HUES64 (cell line): Measurements from ENCODE around the gene HMX2.
"Not testable (repeated sequence)": the region's sequence is repeated elsewhere in the genome, so short reads cannot be mapped to it uniquely, and the experiment has no call there.

Source experiments
- H3K27ac ChIP-seq: 2 replicates; pipeline ENCODE4 v1.7.0; 2013; ENCODE audit warnings: low read depth, low read length, inconsistent platforms
- H3K27me3 ChIP-seq: 2 replicates; pipeline ENCODE4 v1.6.1; 2013; ENCODE audit warnings: mild to moderate bottlenecking, low read length; ENCODE audit not compliant: insufficient read depth
- H3K36me3 ChIP-seq: 2 replicates; pipeline ENCODE4 v1.6.1; 2013; ENCODE audit warnings: mild to moderate bottlenecking, low read length; ENCODE audit not compliant: insufficient read depth
- H3K4me1 ChIP-seq: 2 replicates; pipeline ENCODE4 v1.6.1; 2013; ENCODE audit warnings: mild to moderate bottlenecking, low read length, moderate library complexity; ENCODE audit not compliant: insufficient read depth
- H3K4me3 ChIP-seq: 2 replicates; pipeline ENCODE4 v1.5.1; 2013; ENCODE audit warnings: mild to moderate bottlenecking, low read length, moderate library complexity
- H3K9ac ChIP-seq: 2 replicates; pipeline ENCODE4 v1.6.1; 2013; ENCODE audit warnings: mild to moderate bottlenecking, low read depth, low read length
- H3K9me3 ChIP-seq: 2 replicates; pipeline ENCODE4 v1.6.1; 2013; ENCODE audit warnings: low read depth, low read length; ENCODE audit not compliant: insufficient read depth
- WGBS: fragments of 150-250, 120-280 bp; methylation state at CpG from one replicate; pipeline ENCODE4 v1.1.7; 2013; ENCODE audit warnings: missing lambda C conversion rate; 5-methylcytosine and 5-hydroxymethylcytosine counted together

HMX2 gene

DNA sequence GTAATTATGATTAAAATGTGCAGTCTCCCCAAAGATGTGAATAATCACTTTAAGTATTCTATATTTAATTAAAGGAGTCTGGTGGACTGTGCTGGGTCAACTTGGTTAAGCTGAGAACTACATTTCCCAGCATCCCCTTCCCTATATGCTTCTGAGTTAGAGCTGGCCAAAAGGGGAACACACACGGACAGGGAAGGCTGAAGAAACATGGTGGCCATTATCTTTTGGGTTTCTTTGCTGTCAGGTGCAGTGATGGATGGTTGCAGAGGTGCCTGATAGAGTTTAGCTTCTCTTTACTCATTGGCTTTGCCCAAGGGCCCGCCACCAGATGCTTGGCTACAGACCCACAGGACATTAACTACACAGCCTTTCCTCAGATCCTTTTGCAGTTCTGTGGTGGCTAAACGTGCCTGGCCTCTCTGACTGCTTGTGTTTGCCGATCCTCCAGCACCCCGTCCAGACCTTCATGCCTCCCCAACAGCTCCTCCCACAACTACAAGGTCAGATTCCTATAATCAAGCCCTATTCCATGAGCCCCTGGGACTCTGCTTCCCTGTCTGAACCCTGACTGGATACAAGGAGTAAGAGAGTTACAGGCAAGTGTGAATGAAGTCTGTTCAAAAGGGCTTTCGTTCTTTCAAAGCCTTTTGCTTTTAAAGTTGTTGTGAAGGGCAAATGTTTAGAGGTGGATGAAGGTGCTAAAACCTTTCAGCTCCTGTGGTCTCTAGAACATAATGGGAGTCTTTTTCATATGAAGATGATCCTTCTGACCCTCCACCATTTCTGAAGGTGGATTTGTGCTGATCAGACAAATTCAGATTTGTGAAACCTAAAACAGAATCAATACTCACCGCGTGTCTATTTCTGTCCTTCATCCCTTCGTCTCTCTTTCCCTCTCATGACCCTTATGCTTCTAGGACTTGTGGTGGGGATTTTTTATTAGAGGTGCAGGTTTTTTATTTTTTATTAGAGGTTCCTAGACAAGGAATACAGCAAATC is 27.8 kb downstream of the HMX2 start:
- Histone ChIP-seq H3K9ac (no peak overlapping the region), H3K27ac (no peak overlapping the region), H3K36me3 (peaks cover 39% of the 10 kb centered on the region), H3K4me3 (no peak overlapping the region), H3K9me3 (no peaks in the 10 kb centered on the region), H3K27me3 (no peaks in the 10 kb centered on the region), H3K4me1 (no peaks in the 10 kb centered on the region)
- 87% methylated on average over 8 of the region's 9 CpGs for WGBS

GRCh38 chr10:123178390-123178789 is 30.5 kb downstream of the HMX2 start:
- H3K9ac ChIP-seq, H3K9me3 ChIP-seq, H3K27ac ChIP-seq, H3K27me3 ChIP-seq, H3K4me3 ChIP-seq, H3K4me1 ChIP-seq: not testable (repeated sequence)
- peaks cover 29% of the 10 kb centered on the region for H3K36me3 ChIP-seq
- WGBS, result 92% methylated on average over 3 of the region's 4 CpGs

DNA sequence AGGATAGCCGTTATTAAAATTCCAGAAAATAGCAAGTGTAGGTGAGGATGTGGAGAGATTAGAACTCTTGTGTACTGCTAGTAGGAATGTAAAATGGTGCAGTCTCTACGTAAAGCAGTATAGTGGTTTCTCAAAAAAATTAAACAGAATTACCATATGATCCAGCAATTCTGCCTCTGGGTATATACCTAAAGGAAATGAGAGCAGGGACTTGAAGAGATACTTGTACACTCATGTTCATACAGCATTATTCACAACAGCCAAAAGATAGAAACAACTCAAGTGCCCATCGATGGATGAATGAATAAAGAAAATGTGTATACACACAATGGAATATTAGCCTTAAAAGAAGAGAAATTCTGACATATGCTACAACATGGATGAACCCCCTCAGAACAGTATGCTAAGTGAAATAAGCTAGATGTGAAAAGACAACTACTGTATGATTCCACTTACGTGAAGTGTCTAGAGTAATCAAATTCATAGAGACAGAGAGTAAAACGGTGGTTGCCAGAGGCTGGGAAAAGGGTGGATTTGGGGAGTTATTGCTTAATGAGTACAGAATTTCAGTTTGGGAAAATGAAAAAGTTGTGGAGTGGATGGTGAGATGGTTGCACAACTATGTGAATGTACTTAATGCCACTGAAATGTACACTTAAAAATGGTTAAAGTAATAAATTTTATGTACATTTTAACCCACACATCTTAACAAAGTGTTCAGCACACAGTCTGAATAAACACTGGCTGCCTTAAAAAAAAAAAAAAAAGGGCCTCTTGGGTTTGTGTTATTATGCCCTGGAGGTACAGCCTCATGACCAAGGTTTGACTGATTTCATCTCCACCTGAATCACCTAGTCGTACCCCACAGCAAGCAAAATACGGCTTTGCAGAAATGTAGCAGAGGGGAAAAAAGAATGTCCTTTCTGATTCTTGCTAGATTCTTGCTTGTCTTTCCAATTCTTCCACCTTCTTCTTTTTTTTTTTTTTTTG is 32.5 kb downstream of the HMX2 start:
- WGBS, result 88% methylated on average over 6 of the region's 7 CpGs
- Histone ChIP-seq H3K9me3 (peaks cover 11% of the 10 kb centered on the region; the same call in 1 of the 2 replicates), H3K36me3 (peaks cover 19% of the 10 kb centered on the region)

DNA sequence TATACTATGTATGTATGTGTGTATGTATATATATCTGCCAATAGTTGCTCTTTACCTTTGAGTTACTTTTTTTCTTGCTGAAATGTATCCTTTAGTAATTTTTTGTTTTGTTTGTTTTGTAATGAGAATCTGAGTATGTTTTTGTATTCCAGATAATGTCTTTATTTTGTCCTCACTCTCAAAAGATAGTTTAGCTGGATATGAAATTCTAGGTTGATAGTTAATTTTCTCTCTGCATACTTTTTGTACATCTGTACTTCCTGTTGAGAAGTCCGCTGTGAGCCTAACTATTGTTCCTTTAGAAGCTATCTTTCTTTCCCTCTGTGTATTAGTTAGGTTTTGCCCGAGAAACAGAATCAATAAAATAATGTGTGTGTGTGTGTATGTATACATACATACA is 35.8 kb downstream of the HMX2 start:
- Histone ChIP-seq H3K9ac (no peak overlapping the region), H3K4me3 (no peak overlapping the region), H3K27me3 (no peaks in the 10 kb centered on the region), H3K9me3 (peaks cover 11% of the 10 kb centered on the region; the same call in 1 of the 2 replicates), H3K36me3 (peaks cover 4% of the 10 kb centered on the region; the same call in 1 of the 2 replicates), H3K27ac (no peak overlapping the region), H3K4me1 (no peaks in the 10 kb centered on the region)
- no CpG with 5 or more reads among the region's 2 CpGs for WGBS

More for the DNA sequence above, 32.5 kb downstream of the HMX2 start:
- no peak overlapping the region for H3K9ac ChIP-seq
- no peak overlapping the region for H3K4me3 ChIP-seq
- H3K4me1 ChIP-seq, result no peaks in the 10 kb centered on the region
- H3K27ac ChIP-seq, result no peak overlapping the region
- H3K27me3 ChIP-seq, result no peaks in the 10 kb centered on the region

- Histone ChIP-seq H3K4me1 (peaks cover 5% of the 10 kb centered on the region; the same call in 1 of the 2 replicates), H3K27ac (no peak overlapping the region), H3K27me3 (no peaks in the 10 kb centered on the region), H3K4me3 (no peak overlapping the region), H3K36me3 (peaks cover 7% of the 10 kb centered on the region; the same call in 1 of the 2 replicates), H3K9ac (no peak overlapping the region), H3K9me3 (peaks cover 11% of the 10 kb centered on the region; the same call in 1 of the 2 replicates)
- 89% methylated on average over 4 of the region's 5 CpGs for WGBS
Observed at GRCh38 chr10:123187781-123188180, 39.8 kb downstream of the HMX2 start.

GRCh38 chr10:123191886-123192285 is 44.0 kb downstream of the HMX2 start:
- Histone ChIP-seq H3K27me3 (no peaks in the 10 kb centered on the region), H3K4me3 (no peak overlapping the region), H3K4me1 (peaks cover 8% of the 10 kb centered on the region; the same call in 1 of the 2 replicates), H3K9ac (no peak overlapping the region), H3K9me3 (no peaks in the 10 kb centered on the region), H3K36me3 (0 out of 2 replicates have a peak, but pooled peaks cover 3% of the 10 kb centered on the region), H3K27ac (no peak overlapping the region)
- WGBS, result 95% methylated on average over 8 of the region's 8 CpGs

DNA sequence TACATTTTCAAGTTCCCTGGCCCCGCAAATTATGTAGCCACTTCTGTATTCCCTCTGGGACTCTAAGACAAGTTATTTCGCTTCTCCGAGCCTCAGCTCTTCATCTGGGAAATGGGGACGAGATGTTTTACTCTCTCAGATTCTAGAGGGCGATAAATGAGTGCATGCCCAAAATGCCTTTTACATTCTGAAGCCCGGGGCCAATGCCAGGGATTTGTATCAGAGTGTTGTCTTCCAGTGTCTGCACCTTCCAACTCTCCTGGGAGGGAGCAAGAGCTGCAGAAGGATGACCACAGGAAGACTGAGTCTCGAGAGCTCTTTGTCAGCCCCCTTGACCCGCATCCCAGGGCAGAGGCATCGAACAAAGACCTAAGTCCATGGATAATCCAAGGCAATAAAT is 46.1 kb downstream of the HMX2 start:
- no peak overlapping the region for H3K27ac ChIP-seq
- 94% methylated on average over 9 of the region's 9 CpGs for WGBS
- no peaks in the 10 kb centered on the region for H3K9me3 ChIP-seq
- H3K9ac ChIP-seq, result no peak overlapping the region
- 0 out of 2 replicates have a peak, but pooled peaks cover 3% of the 10 kb centered on the region for H3K36me3 ChIP-seq
- H3K4me3 ChIP-seq, result no peak overlapping the region
- H3K27me3 ChIP-seq, result no peaks in the 10 kb centered on the region
- H3K4me1 ChIP-seq, result peaks cover 8% of the 10 kb centered on the region; the same call in 1 of the 2 replicates
